Measurements from ENCODE around the gene GPN2.

GPN2 gene

GRCh38 chr1:26889551-26890466 lies at the start of gene GPN2:
GPN2 (minus strand) TSS chr1:26890283; CDS start chr1:26890096, 187 bp downstream.
- TF ChIP-seq GATA3 (IDR thresholded peaks at IDR 0.05; ENCODE audit: low read depth, low read length) = no peak
- TF ChIP-seq GATA2 (IDR thresholded peaks at IDR 0.05; ENCODE audit: low read depth, low read length) = peak; percentile 91

GRCh38 chr1:26938659-26939025 lies 48.6 kb upstream of the GPN2 start:
- TF ChIP-seq GATA3 (IDR thresholded peaks at IDR 0.05; ENCODE audit: low read depth, low read length) = no peak
- no peak for TF ChIP-seq GATA2 (IDR thresholded peaks at IDR 0.05; ENCODE audit: low read depth, low read length)

- TF ChIP-seq GATA3 (IDR thresholded peaks at IDR 0.05; ENCODE audit: low read depth, low read length) = no peak
- no peak for TF ChIP-seq GATA2 (IDR thresholded peaks at IDR 0.05; ENCODE audit: low read depth, low read length)
Observed at GRCh38 chr1:26938004-26938658, 48.0 kb upstream of the GPN2 start.

- TF ChIP-seq GATA3 (IDR thresholded peaks at IDR 0.05; ENCODE audit: low read depth, low read length) = no peak
- TF ChIP-seq GATA2 (IDR thresholded peaks at IDR 0.05; ENCODE audit: low read depth, low read length) = no peak
Observed at GRCh38 chr1:26936823-26937222, 46.7 kb upstream of the GPN2 start.

- TF ChIP-seq GATA3 (IDR thresholded peaks at IDR 0.05; ENCODE audit: low read depth, low read length) (no peak), GATA2 (IDR thresholded peaks at IDR 0.05; ENCODE audit: low read depth, low read length) (no peak)
Observed at GRCh38 chr1:26932531-26932930, 42.4 kb upstream of the GPN2 start.

GRCh38 chr1:26923711-26924110 lies 33.6 kb upstream of the GPN2 start:
- TF ChIP-seq GATA2 (IDR thresholded peaks at IDR 0.05; ENCODE audit: low read depth, low read length) (no peak), GATA3 (IDR thresholded peaks at IDR 0.05; ENCODE audit: low read depth, low read length) (no peak)

- TF ChIP-seq GATA2 (IDR thresholded peaks at IDR 0.05; ENCODE audit: low read depth, low read length) (no peak), GATA3 (IDR thresholded peaks at IDR 0.05; ENCODE audit: low read depth, low read length) (no peak)
Observed at GRCh38 chr1:26922901-26923300, 32.8 kb upstream of the GPN2 start.

GRCh38 chr1:26922431-26922729 lies 32.3 kb upstream of the GPN2 start:
- TF ChIP-seq GATA3 (IDR thresholded peaks at IDR 0.05; ENCODE audit: low read depth, low read length) (no peak), GATA2 (IDR thresholded peaks at IDR 0.05; ENCODE audit: low read depth, low read length) (no peak)

GRCh38 chr1:26921540-26922430 lies 31.7 kb upstream of the GPN2 start, which contains the start of gene NUDC:
NUDC (plus strand) TSS chr1:26921743; CDS start chr1:26921849, 106 bp downstream.
- TF ChIP-seq GATA2 (IDR thresholded peaks at IDR 0.05; ENCODE audit: low read depth, low read length) = no peak
- no peak for TF ChIP-seq GATA3 (IDR thresholded peaks at IDR 0.05; ENCODE audit: low read depth, low read length)

- no peak for TF ChIP-seq GATA3 (IDR thresholded peaks at IDR 0.05; ENCODE audit: low read depth, low read length)
- no peak for TF ChIP-seq GATA2 (IDR thresholded peaks at IDR 0.05; ENCODE audit: low read depth, low read length)
Observed at GRCh38 chr1:26921126-26921539, 31.1 kb upstream of the GPN2 start.

GRCh38 chr1:26915204-26915842 lies 25.2 kb upstream of the GPN2 start:
- no peak for TF ChIP-seq GATA2 (IDR thresholded peaks at IDR 0.05; ENCODE audit: low read depth, low read length)
- no peak for TF ChIP-seq GATA3 (IDR thresholded peaks at IDR 0.05; ENCODE audit: low read depth, low read length)

GRCh38 chr1:26913754-26914619 lies 23.9 kb upstream of the GPN2 start, which contains the start of gene NR0B2:
NR0B2 (minus strand) TSS chr1:26913975; CDS start chr1:26913940, 35 bp downstream.
- TF ChIP-seq GATA3 (IDR thresholded peaks at IDR 0.05; ENCODE audit: low read depth, low read length) (no peak), GATA2 (IDR thresholded peaks at IDR 0.05; ENCODE audit: low read depth, low read length) (no peak)

- TF ChIP-seq GATA2 (IDR thresholded peaks at IDR 0.05; ENCODE audit: low read depth, low read length) (no peak), GATA3 (IDR thresholded peaks at IDR 0.05; ENCODE audit: low read depth, low read length) (no peak)
Observed at GRCh38 chr1:26913389-26913753, 23.3 kb upstream of the GPN2 start.

All from SH-SY5Y (cell line).